Kidney (tissue), 14 donors: ENCODE data around the gene DHRS13. TPM values are rescaled to one million over a fixed set of nuclear protein-coding genes. Genes with fewer than 3 reads are reported as not detected.

Experiments used
- DNase-seq, 5 donors: peaks; one replicate each; pipeline ENCODE4 v3.0.0-alpha.2; 2013 to 2020
- FAIRE-seq: peaks from 2 replicates; lab custom pipeline; 2012; peaks lifted over from hg19 to GRCh38; lab: Jason Lieb, UNC
- H3K27ac ChIP-seq, 2 donors: one replicate each; pipeline ENCODE4 v1.7.0; 2013; ENCODE audit warnings: low read depth in 2 of 2, low read length in 2 of 2, inconsistent platforms in 1 of 2
- H3K27me3 ChIP-seq: one replicate; pipeline ENCODE4 v1.7.1; 2013; ENCODE audit warnings: low read length, inconsistent platforms; ENCODE audit not compliant: control insufficient read depth, insufficient read depth
- H3K36me3 ChIP-seq, 3 donors: one replicate each; pipeline versions ENCODE4 v1.7.0 to v1.7.1; 2013; ENCODE audit warnings: low read length in 3 of 3, control low read depth in 1 of 3, inconsistent platforms in 1 of 3; ENCODE audit not compliant: insufficient read depth in 3 of 3, control insufficient read depth in 2 of 3
- H3K4me1 ChIP-seq, 3 donors: one replicate each; pipeline versions ENCODE4 v1.7.0 to v1.7.1; 2013; ENCODE audit warnings: low read length in 3 of 3, inconsistent platforms in 1 of 3, low read depth in 1 of 3; ENCODE audit not compliant: control insufficient read depth in 2 of 3, insufficient read depth in 2 of 3
- H3K4me3 ChIP-seq, 3 donors: one replicate each; pipeline versions ENCODE4 v1.7.0 to v1.8.1; 2013; ENCODE audit warnings: low read length in 3 of 3, control low read depth in 1 of 3, inconsistent platforms in 1 of 3
- H3K9ac ChIP-seq, 3 donors: one replicate each; pipeline versions ENCODE4 v1.7.0 to v1.7.1; 2013; ENCODE audit warnings: low read length in 3 of 3, control low read depth in 1 of 3, inconsistent platforms in 1 of 3
- H3K9me3 ChIP-seq, 3 donors: one replicate each; pipeline versions ENCODE4 v1.7.0 to v1.7.1; 2013; ENCODE audit warnings: low read length in 3 of 3, control low read depth in 1 of 3, inconsistent platforms in 1 of 3; ENCODE audit not compliant: control insufficient read depth in 2 of 3, insufficient read depth in 1 of 3
- CTCF ChIP-seq: IDR thresholded peaks from 3 replicates; pipeline ENCODE4 v1.5.1; 2012; ENCODE audit warnings: mild to moderate bottlenecking, moderate library complexity, borderline replicate concordance; ENCODE audit not compliant: insufficient read depth; ENCODE audit errors: extremely low read depth
- intact Hi-C: fragments of 100-400 bp; cut with DNase I; formaldehyde crosslinking; loops from one replicate; pipeline ENCODE4 v1.11.1; 2022
- polyA plus RNA-seq: library from polyadenylated mRNA; stranded (reverse); fragments of 350-450 nt; fragmentation: Illumina TruSeq; extraction: RNeasy Lipid Tissue Mini Kit (QIAGEN cat#74804); gene quantifications from one replicate; pipeline ENCODE4 v1.2.3, GENCODE V29; 2014; ENCODE audit warnings: low read depth, low replicate concordance; ENCODE audit not compliant: insufficient read depth
- total RNA-seq: library from RNA; stranded (reverse); fragmentation: NEBNext Ultra II Directional; extraction: Animal tissue kit (Norgen Biotek cat#: 25700); gene quantifications from one replicate; pipeline ENCODE4 v1.2.1, GENCODE V29; 2021
- donor health status: control.
- donor health status: control.
- donor health status: control.
- donor health status: control.
- donor health status: control.
- donor health status: DM: yes; HTN: yes; CAD: no.
- donor health status: Normal renal cell carcinoma (clear cell type).

Gene DHRS13
- total and polyA plus RNA-seq, 2 donors from 2014 or later: 21.6 to 29.5 TPM

- Histone ChIP-seq H3K27me3 (no peaks in the 10 kb centered on the region), H3K4me3 (no peak overlapping the region), H3K9ac (no peak overlapping the region), H3K27ac (no peak overlapping the region), H3K4me1 (peaks cover 0 to 18% (median 15%) of the 10 kb centered on the region in 3 donors), H3K36me3 (peaks cover 0 to 19% (median 7%) of the 10 kb centered on the region in 3 donors), H3K9me3 (no peaks in the 10 kb centered on the region)
- intact Hi-C loops: no loop called here
- no peak for FAIRE-seq
- no peak for TF ChIP-seq CTCF
- DNase-seq: no peak
These were observed 14.9 kb downstream of the DHRS13 start for GRCh38 chr17:28887871-28888471.

GRCh38 chr17:28885951-28886350 is 16.9 kb downstream of the DHRS13 start:
- peaks cover 0 to 38% (median 19%) of the 10 kb centered on the region in 3 donors for H3K36me3 ChIP-seq
- no peaks in the 10 kb centered on the region for H3K9me3 ChIP-seq
- FAIRE-seq (no peak), DNase-seq (no peak)
- H3K4me1 ChIP-seq: peaks cover 0 to 3% (median 0%) of the 10 kb centered on the region in 3 donors
- H3K9ac ChIP-seq: no peak overlapping the region
- intact Hi-C loops: no loop called here
- TF ChIP-seq CTCF: no peak
- H3K27me3 ChIP-seq: no peaks in the 10 kb centered on the region
- H3K27ac ChIP-seq: no peak overlapping the region
- H3K4me3 ChIP-seq: no peak overlapping the region

DNA sequence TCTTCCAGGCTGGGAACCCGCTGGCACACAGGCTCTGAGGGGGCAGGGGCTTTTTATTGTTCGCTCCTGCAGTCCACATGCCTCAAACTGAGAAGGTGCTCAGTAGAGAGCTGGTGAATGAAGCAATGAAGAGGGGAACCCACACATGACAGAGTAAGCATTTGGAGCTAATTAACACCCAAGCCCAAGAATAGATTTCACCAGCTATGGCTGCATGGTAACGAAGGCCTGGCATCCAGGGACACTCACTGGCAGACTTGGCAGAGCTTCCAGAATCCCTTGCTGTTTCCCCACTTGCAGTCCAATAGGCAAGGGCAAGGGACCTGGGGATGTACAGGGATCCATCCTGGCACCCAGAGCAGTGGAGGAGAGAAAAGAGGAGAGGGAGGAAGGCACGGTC is 17.5 kb downstream of the DHRS13 start:
- Histone ChIP-seq H3K9me3 (no peaks in the 10 kb centered on the region), H3K27me3 (no peaks in the 10 kb centered on the region), H3K27ac (no peak overlapping the region), H3K4me1 (peaks cover 0 to 3% (median 0%) of the 10 kb centered on the region in 3 donors), H3K9ac (no peak overlapping the region), H3K36me3 (peaks cover 0 to 44% (median 25%) of the 10 kb centered on the region in 3 donors), H3K4me3 (no peak overlapping the region)
- DNase-seq: no peak
- intact Hi-C loops: no loop called here
- FAIRE-seq: no peak
- TF ChIP-seq CTCF: no peak
